Measurements from ENCODE around the gene MAP2.

The MAP2 gene

DNA sequence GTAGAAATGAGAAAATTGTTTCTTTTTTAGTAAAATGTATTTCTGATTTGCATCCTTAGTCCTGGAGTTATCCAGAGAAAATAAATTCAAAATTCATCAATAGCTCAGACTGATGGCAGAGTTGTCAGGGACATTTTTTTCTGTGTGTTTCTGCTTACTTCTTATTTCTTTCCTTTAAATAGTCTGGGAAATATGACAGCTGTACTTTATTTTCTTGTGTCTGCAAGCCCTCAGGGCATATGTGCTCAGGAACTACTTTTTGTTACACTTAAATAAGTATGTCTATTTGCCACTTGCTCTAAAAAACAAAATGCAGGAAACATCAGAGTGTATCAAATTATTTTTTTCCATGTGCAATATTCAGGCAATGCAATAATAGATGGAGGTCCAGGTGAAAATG lies 221.0 kb downstream of the MAP2 start:
- no peak overlapping the region for H3K4me3 Mint-ChIP-seq
- H3K27me3 Mint-ChIP-seq = no peaks in the 10 kb centered on the region
- ATAC-seq = no peak
- no peak overlapping the region for H3K27ac Mint-ChIP-seq
- peaks cover 4% of the 10 kb centered on the region for H3K9me3 Mint-ChIP-seq
- no peaks in the 10 kb centered on the region for H3K36me3 Mint-ChIP-seq
- H3K4me1 Mint-ChIP-seq = no peaks in the 10 kb centered on the region

- no peak for ATAC-seq
- Mint-ChIP-seq H3K4me1 (no peaks in the 10 kb centered on the region), H3K27me3 (no peaks in the 10 kb centered on the region), H3K4me3 (no peak overlapping the region), H3K36me3 (no peaks in the 10 kb centered on the region), H3K27ac (no peak overlapping the region), H3K9me3 (peaks cover 4% of the 10 kb centered on the region)
Observed at GRCh38 chr2:209648714-209649113, 224.9 kb downstream of the MAP2 start.

DNA sequence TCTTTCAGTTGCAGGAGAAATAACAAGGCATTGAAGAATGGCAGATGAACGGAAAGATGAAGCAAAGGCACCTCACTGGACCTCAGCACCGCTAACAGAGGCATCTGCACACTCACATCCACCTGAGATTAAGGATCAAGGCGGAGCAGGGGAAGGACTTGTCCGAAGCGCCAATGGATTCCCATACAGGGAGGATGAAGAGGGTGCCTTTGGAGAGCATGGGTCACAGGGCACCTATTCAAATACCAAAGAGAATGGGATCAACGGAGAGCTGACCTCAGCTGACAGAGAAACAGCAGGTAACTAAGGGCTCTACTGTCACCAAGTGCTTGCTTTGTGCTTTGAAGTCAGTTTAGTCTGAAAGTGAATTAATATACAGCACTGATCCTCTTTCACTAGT lies 229.3 kb downstream of the MAP2 start:
- Mint-ChIP-seq H3K27me3 (no peaks in the 10 kb centered on the region), H3K36me3 (no peaks in the 10 kb centered on the region), H3K4me1 (no peaks in the 10 kb centered on the region), H3K27ac (no peak overlapping the region), H3K9me3 (no peaks in the 10 kb centered on the region), H3K4me3 (no peak overlapping the region)
- no peak for ATAC-seq

DNA sequence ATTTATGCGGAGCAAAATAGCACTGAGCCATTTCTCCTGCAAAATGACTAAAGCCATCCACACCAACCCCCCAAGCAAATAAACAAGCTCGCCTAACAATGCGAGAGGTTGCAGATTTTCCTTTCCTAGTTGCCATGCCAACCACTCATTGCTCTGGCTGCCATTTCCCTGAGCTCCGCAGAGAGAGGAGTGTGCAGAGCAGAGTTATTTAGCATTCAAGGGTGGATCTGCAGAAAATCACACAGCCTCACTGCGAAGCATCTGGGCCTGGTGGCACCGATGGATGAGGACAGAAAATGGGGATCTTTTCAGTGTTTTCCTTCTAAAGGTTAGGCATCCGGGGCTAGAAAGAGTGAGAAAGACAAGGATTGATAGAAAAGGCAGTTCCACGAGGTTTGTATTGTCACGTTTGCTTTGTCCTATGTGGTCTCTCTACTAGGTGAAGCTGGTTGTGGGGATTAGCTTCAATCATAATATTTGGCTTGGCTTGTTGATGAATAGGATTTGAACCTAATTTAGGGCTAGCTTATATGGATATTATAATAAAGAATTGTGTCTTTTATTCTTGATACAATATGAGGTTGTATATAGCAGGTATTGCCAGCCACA lies 237.5 kb downstream of the MAP2 start:
- ATAC-seq = no peak
- H3K4me3 Mint-ChIP-seq = no peak overlapping the region
- no peaks in the 10 kb centered on the region for H3K27me3 Mint-ChIP-seq
- no peaks in the 10 kb centered on the region for H3K9me3 Mint-ChIP-seq
- no peaks in the 10 kb centered on the region for H3K4me1 Mint-ChIP-seq
- H3K36me3 Mint-ChIP-seq = no peaks in the 10 kb centered on the region
- H3K27ac Mint-ChIP-seq = no peak overlapping the region

DNA sequence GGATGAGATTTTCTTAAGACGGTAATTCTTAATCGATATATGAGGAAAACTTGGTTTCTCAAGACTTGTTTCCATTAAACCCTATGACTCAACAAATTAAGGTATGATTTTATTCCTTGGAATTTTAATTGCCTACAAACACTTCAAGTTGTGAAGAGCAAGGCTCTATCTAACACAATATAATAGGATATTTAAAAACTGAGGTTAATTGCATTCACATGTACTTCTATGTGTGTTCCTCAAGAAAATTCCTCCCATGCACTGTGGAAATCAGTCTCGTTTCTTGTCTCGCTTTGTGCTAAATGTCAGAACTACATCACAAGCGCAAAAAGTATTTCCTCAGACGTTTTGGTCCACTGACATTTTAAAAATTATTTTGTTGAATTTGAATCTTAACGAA lies 238.2 kb downstream of the MAP2 start:
- no peak for ATAC-seq
- Mint-ChIP-seq H3K4me1 (no peaks in the 10 kb centered on the region), H3K36me3 (no peaks in the 10 kb centered on the region)

GRCh38 chr2:209663139-209663538 lies 239.3 kb downstream of the MAP2 start:
- Mint-ChIP-seq H3K27ac (no peak overlapping the region), H3K4me1 (no peaks in the 10 kb centered on the region), H3K27me3 (no peaks in the 10 kb centered on the region), H3K9me3 (no peaks in the 10 kb centered on the region), H3K36me3 (no peaks in the 10 kb centered on the region), H3K4me3 (no peak overlapping the region)
- no peak for ATAC-seq

More for the DNA sequence above, 238.2 kb downstream of the MAP2 start:
- Mint-ChIP-seq H3K27ac (no peak overlapping the region), H3K27me3 (no peaks in the 10 kb centered on the region), H3K9me3 (no peaks in the 10 kb centered on the region), H3K4me3 (no peak overlapping the region)

- no peak overlapping the region for H3K27ac Mint-ChIP-seq
- no peak overlapping the region for H3K4me3 Mint-ChIP-seq
- ATAC-seq = no peak
- no peaks in the 10 kb centered on the region for H3K36me3 Mint-ChIP-seq
- no peaks in the 10 kb centered on the region for H3K27me3 Mint-ChIP-seq
- no peaks in the 10 kb centered on the region for H3K4me1 Mint-ChIP-seq
- H3K9me3 Mint-ChIP-seq = no peaks in the 10 kb centered on the region
Observed at GRCh38 chr2:209663656-209664055, 239.8 kb downstream of the MAP2 start.

- Mint-ChIP-seq H3K9me3 (no peaks in the 10 kb centered on the region), H3K4me1 (no peaks in the 10 kb centered on the region), H3K27me3 (no peaks in the 10 kb centered on the region), H3K36me3 (no peaks in the 10 kb centered on the region), H3K4me3 (no peak overlapping the region), H3K27ac (no peak overlapping the region)
- no peak for ATAC-seq
Observed at GRCh38 chr2:209666296-209666695, 242.4 kb downstream of the MAP2 start.

GRCh38 chr2:209671020-209671680 lies 247.3 kb downstream of the MAP2 start:
- no peak for ATAC-seq
- no peak overlapping the region for H3K27ac Mint-ChIP-seq
- no peaks in the 10 kb centered on the region for H3K4me1 Mint-ChIP-seq
- no peaks in the 10 kb centered on the region for H3K9me3 Mint-ChIP-seq
- no peak overlapping the region for H3K4me3 Mint-ChIP-seq
- H3K27me3 Mint-ChIP-seq = no peaks in the 10 kb centered on the region
- no peaks in the 10 kb centered on the region for H3K36me3 Mint-ChIP-seq

GRCh38 chr2:209673811-209674210 lies 250.0 kb downstream of the MAP2 start:
- Mint-ChIP-seq H3K36me3 (no peaks in the 10 kb centered on the region), H3K27ac (no peak overlapping the region), H3K4me3 (no peak overlapping the region), H3K4me1 (no peaks in the 10 kb centered on the region), H3K27me3 (no peaks in the 10 kb centered on the region), H3K9me3 (no peaks in the 10 kb centered on the region)
- no peak for ATAC-seq

- H3K36me3 Mint-ChIP-seq = no peaks in the 10 kb centered on the region
- H3K4me3 Mint-ChIP-seq = no peak overlapping the region
- H3K4me1 Mint-ChIP-seq = no peaks in the 10 kb centered on the region
- H3K9me3 Mint-ChIP-seq = no peaks in the 10 kb centered on the region
- H3K27ac Mint-ChIP-seq = no peak overlapping the region
- ATAC-seq = no peak
- no peaks in the 10 kb centered on the region for H3K27me3 Mint-ChIP-seq
Observed at GRCh38 chr2:209680596-209680995, 256.7 kb downstream of the MAP2 start.

DNA sequence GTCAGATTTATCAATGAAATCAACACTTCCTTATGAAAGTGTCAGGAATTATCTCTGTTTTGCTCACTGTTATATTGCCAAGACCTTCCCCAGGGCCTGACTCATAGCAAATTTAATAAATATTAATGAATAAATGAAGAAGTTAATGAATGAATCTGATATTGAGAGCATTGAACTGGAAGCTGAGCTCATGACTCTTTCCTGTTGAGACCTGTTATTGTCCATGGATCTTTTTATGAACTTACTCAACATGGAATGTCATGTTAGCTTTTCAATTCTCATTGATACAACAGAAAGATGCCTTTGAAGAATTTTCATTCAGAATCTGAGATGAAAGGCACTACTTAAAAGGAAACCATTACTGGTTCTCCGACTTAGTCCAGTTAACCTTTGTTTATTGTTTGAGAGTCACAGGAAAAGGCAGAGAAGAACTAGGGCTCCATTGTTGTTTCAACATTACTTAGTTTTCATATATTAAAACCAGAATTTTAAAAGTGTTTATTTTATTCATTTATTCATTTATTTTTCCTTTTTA lies 257.4 kb downstream of the MAP2 start:
- Mint-ChIP-seq H3K36me3 (no peaks in the 10 kb centered on the region), H3K4me3 (no peak overlapping the region), H3K27ac (no peak overlapping the region), H3K9me3 (no peaks in the 10 kb centered on the region), H3K27me3 (no peaks in the 10 kb centered on the region), H3K4me1 (no peaks in the 10 kb centered on the region)
- no peak for ATAC-seq

DNA sequence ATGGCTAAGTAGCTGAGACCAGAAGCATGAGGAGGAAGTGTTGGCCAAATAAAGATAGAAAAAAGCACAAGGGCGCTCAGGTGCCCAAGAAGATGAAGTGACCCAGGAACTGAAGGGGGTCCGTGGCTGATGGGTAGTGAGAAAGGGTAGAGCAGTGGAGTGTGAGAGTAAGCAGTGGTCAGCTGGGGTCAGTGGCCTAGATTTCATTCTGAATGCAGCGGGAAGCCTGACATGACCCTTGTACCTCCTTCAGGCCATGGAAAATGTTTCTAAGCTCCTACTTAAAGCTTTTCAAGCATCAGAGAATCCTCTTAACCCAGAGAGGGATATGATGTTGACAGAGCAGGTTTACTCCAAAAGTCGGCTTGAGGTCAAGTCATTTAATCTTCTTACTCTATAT lies 258.8 kb downstream of the MAP2 start:
- H3K27ac Mint-ChIP-seq = no peak overlapping the region
- no peaks in the 10 kb centered on the region for H3K9me3 Mint-ChIP-seq
- no peaks in the 10 kb centered on the region for H3K4me1 Mint-ChIP-seq
- no peak overlapping the region for H3K4me3 Mint-ChIP-seq
- H3K27me3 Mint-ChIP-seq = no peaks in the 10 kb centered on the region
- H3K36me3 Mint-ChIP-seq = no peaks in the 10 kb centered on the region
- no peak for ATAC-seq

GRCh38 chr2:209685340-209685739 lies 261.5 kb downstream of the MAP2 start:
- no peaks in the 10 kb centered on the region for H3K4me1 Mint-ChIP-seq
- H3K36me3 Mint-ChIP-seq = no peaks in the 10 kb centered on the region
- H3K9me3 Mint-ChIP-seq = no peaks in the 10 kb centered on the region
- no peak overlapping the region for H3K27ac Mint-ChIP-seq
- no peak for ATAC-seq
- H3K27me3 Mint-ChIP-seq = no peaks in the 10 kb centered on the region
- no peak overlapping the region for H3K4me3 Mint-ChIP-seq

DNA sequence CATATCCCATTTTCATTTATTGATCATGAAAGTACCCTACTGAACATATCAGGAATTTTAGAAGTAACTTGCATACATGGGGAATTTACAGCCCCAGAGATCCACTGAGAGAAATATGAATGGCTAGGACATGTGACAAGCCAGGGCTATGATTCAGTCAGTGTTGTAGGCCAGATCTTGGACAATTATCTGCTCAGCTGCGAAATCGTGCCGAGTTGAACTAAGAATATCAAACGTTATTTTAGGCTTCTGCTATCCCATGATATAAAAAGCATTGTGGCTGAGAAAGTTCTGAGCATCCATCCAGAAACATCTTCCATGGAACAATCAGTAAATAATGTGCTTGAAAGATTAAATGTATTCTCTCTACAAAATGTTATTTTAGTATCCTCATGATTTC lies 262.1 kb downstream of the MAP2 start:
- no peaks in the 10 kb centered on the region for H3K36me3 Mint-ChIP-seq
- no peak for ATAC-seq
- H3K9me3 Mint-ChIP-seq = no peaks in the 10 kb centered on the region
- H3K27me3 Mint-ChIP-seq = no peaks in the 10 kb centered on the region
- H3K4me3 Mint-ChIP-seq = no peak overlapping the region
- no peaks in the 10 kb centered on the region for H3K4me1 Mint-ChIP-seq
- no peak overlapping the region for H3K27ac Mint-ChIP-seq

DNA sequence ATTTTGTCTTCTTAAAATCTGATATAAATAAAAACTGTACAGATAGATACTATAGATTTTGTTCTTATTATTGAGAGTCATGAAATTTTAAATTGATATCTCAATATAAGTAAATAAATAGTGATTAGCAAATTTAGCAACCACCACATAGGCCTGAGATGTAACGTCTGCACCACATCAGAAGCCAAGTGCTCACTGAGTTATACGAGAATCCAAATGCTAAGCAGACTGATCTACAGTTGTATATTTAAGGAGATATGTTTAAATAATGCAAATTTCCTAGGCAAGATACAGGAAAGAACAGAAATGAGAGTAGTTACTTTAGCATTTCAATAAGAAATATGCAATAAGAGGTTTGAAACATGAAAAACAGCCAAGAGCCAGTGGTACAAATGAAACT lies 262.6 kb downstream of the MAP2 start:
- H3K27ac Mint-ChIP-seq = no peak overlapping the region
- H3K36me3 Mint-ChIP-seq = no peaks in the 10 kb centered on the region
- H3K9me3 Mint-ChIP-seq = no peaks in the 10 kb centered on the region
- H3K4me1 Mint-ChIP-seq = no peaks in the 10 kb centered on the region
- H3K27me3 Mint-ChIP-seq = no peaks in the 10 kb centered on the region
- no peak for ATAC-seq
- H3K4me3 Mint-ChIP-seq = no peak overlapping the region

All from stimulated activated memory B cell treated with anti-CD40 and anti-IgM and Interleukin-4, amounts not matched to agents 10 μg/mL and 1 μg/mL and 100 μg/mL, for 72 hours (primary cell).